Keratinocyte (primary cell): ENCODE data around the gene CYTH2. TPM values are rescaled to one million over a fixed set of nuclear protein-coding genes. Genes with fewer than 3 reads are reported as not detected.

Source experiments
- DNase-seq: peaks from one replicate; pipeline ENCODE4 v3.0.0-alpha.2; 2011; ENCODE audit warnings: low read depth, missing footprints, low spot score
- FAIRE-seq: peaks from 2 replicates; lab custom pipeline; 2011; peaks lifted over from hg19 to GRCh38; lab: Jason Lieb, UNC
- H2AFZ ChIP-seq: 2 replicates; pipeline ENCODE4 v1.6.0; 2012; ENCODE audit warnings: low read length, control low read depth, inconsistent platforms; ENCODE audit not compliant: control insufficient read depth
- H3K27ac ChIP-seq: 2 replicates; pipeline ENCODE4 v1.5.1; 2011; ENCODE audit warnings: low read length; ENCODE audit not compliant: control insufficient read depth, insufficient read depth
- H3K27me3 ChIP-seq: 3 replicates; pipeline ENCODE4 v1.6.0; 2011; ENCODE audit warnings: low read length; ENCODE audit not compliant: control insufficient read depth, insufficient read depth; ENCODE audit errors: extremely low read depth
- H3K36me3 ChIP-seq, 2 experiments: 2 replicates in 1 of 2; 3 replicates in 1 of 2; pipeline ENCODE4 v1.5.1; 2011; ENCODE audit warnings: low read length in 2 of 2, mild to moderate bottlenecking in 1 of 2; ENCODE audit not compliant: control insufficient read depth in 2 of 2, insufficient read depth in 2 of 2; ENCODE audit errors: extremely low read depth in 1 of 2
- H3K4me1 ChIP-seq: 3 replicates; pipeline ENCODE4 v1.5.1; 2011; ENCODE audit warnings: low read length; ENCODE audit not compliant: control insufficient read depth, insufficient read depth; ENCODE audit errors: extremely low read depth
- H3K4me2 ChIP-seq: 3 replicates; pipeline ENCODE4 v1.6.0; 2011; ENCODE audit warnings: low read depth, low read length; ENCODE audit not compliant: control insufficient read depth, insufficient read depth; ENCODE audit errors: extremely low read depth
- H3K4me3 ChIP-seq, 3 experiments: fragments of 200-600 bp in 1 of 3; sonication (generic) in 1 of 3; 2 replicates in 2 of 3; 3 replicates in 1 of 3; pipeline ENCODE4 v1.5.1; 2011 to 2016; ENCODE audit warnings: low read length in 3 of 3, mild to moderate bottlenecking in 3 of 3, control low read depth in 2 of 3, inconsistent platforms in 1 of 3, low read depth in 1 of 3, mixed read lengths in 1 of 3, mixed run types in 1 of 3, moderate library complexity in 1 of 3; ENCODE audit not compliant: control insufficient read depth in 2 of 3, insufficient read depth in 2 of 3; ENCODE audit errors: extremely low read depth in 1 of 3
- H3K79me2 ChIP-seq: 2 replicates; pipeline ENCODE4 v1.6.0; 2012; ENCODE audit warnings: low read length; ENCODE audit not compliant: control insufficient read depth, insufficient read depth
- H3K9ac ChIP-seq: 3 replicates; pipeline ENCODE4 v1.6.0; 2011; ENCODE audit warnings: low read length; ENCODE audit not compliant: control insufficient read depth, insufficient read depth; ENCODE audit errors: extremely low read depth
- H3K9me1 ChIP-seq: 3 replicates; pipeline ENCODE4 v1.6.0; 2011; ENCODE audit warnings: low read length; ENCODE audit not compliant: control insufficient read depth, insufficient read depth; ENCODE audit errors: extremely low read depth
- H3K9me3 ChIP-seq: 2 replicates; pipeline ENCODE4 v1.5.1; 2012; ENCODE audit warnings: low read depth, low read length; ENCODE audit not compliant: control insufficient read depth
- H4K20me1 ChIP-seq: 3 replicates; pipeline ENCODE4 v1.6.0; 2011; ENCODE audit warnings: low read length; ENCODE audit not compliant: control insufficient read depth, insufficient read depth; ENCODE audit errors: extremely low read depth
- EZH2 ChIP-seq: IDR thresholded peaks from one replicate; pipeline ENCODE4 v1.6.1; 2012; ENCODE audit warnings: inconsistent platforms, mild to moderate bottlenecking, low read length, moderate library complexity
- dilution Hi-C: fragments of 300-500 bp; cut with MboI; formaldehyde crosslinking; loops from one replicate; pipeline ENCODE4 v1.7.0; 2020; ENCODE audit warnings: low sequenced_read_pairs; ENCODE audit not compliant: extremely low pct_ligation_motif_present
- polyA plus RNA-seq, 5 experiments: library from polyadenylated mRNA; depleted of rRNA in 3 of 5; stranded (reverse) in 3 of 5; stranded (forward) in 1 of 5; unstranded in 1 of 5; fragments of >200 nt; gene quantifications; 1 replicate in 1 of 5; 2 replicates in 3 of 5; 3 replicates in 1 of 5; pipeline versions ENCODE4 v1.2.1 to v1.2.3, GENCODE V29; 2011 to 2012; ENCODE audit warnings: missing spikeins in 2 of 5, low read depth in 1 of 5, low replicate concordance in 1 of 5
- TF ChIP-seq, protein P1 (sequence below), 3 experiments: IDR thresholded peaks in 1 of 3; conservative IDR thresholded peaks in 1 of 3; optimal IDR thresholded peaks in 1 of 3; 2 replicates in 2 of 3; 3 replicates in 1 of 3; pipeline versions ENCODE3 to v1.5.1; 2011; ENCODE audit warnings: low read length in 3 of 3, mild to moderate bottlenecking in 3 of 3, moderate library complexity in 2 of 3, control low read depth in 1 of 3, inconsistent platforms in 1 of 3; ENCODE audit not compliant: insufficient read depth in 2 of 3; ENCODE audit errors: extremely low read depth in 1 of 3

Gene CYTH2
- polyA plus RNA-seq, 1 donor (not counting 4 experiments of a cell fraction or from before 2014, with no cell fraction given): 27.0 TPM

DNA sequence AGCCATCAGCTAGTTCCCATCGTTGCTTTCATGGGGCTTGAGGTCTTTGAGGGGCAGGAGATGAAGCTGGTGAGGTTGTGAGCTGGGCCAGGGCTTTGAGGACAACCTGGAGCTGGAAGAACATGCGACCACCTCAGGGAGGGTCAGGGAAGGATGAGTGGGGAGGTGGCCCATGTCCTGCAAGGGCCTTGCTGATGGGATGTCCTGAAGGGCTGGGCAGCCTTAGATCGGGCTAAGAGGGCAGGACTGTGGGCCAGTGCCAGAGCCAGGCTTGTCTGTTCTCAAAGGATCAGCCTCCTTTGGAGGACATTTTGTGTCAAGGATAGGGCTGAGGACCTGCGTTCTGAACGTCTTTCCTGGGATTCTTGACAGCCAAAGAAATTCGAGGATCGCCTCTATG is 10.5 kb downstream of the CYTH2 start:
- FAIRE-seq (no peak), DNase-seq (no peak)
- Histone ChIP-seq H3K9me1 (no peaks in the 10 kb centered on the region), H3K79me2 (no peaks in the 10 kb centered on the region), H3K4me2 (peak overlapping the region; percentile 81), H3K27ac (no peak overlapping the region), H3K4me3 (peak overlapping the region in 1 of 3 experiments; percentile 59), H3K9ac (no peak overlapping the region), H3K4me1 (peaks cover 21% of the 10 kb centered on the region), H3K27me3 (no peaks in the 10 kb centered on the region), H3K36me3 (peaks cover 25 to 32% of the 10 kb centered on the region in 2 experiments), H4K20me1 (no peaks in the 10 kb centered on the region), H2AFZ (no peak overlapping the region), H3K9me3 (no peaks in the 10 kb centered on the region)
- dilution Hi-C loops: no loop called here
- TF ChIP-seq, protein P1, sequence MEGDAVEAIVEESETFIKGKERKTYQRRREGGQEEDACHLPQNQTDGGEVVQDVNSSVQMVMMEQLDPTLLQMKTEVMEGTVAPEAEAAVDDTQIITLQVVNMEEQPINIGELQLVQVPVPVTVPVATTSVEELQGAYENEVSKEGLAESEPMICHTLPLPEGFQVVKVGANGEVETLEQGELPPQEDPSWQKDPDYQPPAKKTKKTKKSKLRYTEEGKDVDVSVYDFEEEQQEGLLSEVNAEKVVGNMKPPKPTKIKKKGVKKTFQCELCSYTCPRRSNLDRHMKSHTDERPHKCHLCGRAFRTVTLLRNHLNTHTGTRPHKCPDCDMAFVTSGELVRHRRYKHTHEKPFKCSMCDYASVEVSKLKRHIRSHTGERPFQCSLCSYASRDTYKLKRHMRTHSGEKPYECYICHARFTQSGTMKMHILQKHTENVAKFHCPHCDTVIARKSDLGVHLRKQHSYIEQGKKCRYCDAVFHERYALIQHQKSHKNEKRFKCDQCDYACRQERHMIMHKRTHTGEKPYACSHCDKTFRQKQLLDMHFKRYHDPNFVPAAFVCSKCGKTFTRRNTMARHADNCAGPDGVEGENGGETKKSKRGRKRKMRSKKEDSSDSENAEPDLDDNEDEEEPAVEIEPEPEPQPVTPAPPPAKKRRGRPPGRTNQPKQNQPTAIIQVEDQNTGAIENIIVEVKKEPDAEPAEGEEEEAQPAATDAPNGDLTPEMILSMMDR (optimal IDR thresholded peaks at IDR 0.05 in 1 of 3, IDR thresholded peaks at IDR 0.05 in 1 of 3, conservative IDR thresholded peaks at IDR 0.05 in 1 of 3; ENCODE audit: extremely low read depth in 1 of 3, insufficient read depth in 2 of 3, low read length in 3 of 3): no peak
- no peak for TF ChIP-seq EZH2

GRCh38 chr19:48480183-48480557 is 11.0 kb downstream of the CYTH2 start:
- no peak overlapping the region for H3K27ac ChIP-seq
- TF ChIP-seq, protein P1 (optimal IDR thresholded peaks at IDR 0.05 in 1 of 3, IDR thresholded peaks at IDR 0.05 in 1 of 3, conservative IDR thresholded peaks at IDR 0.05 in 1 of 3; ENCODE audit: extremely low read depth in 1 of 3, insufficient read depth in 2 of 3, low read length in 3 of 3): no peak
- TF ChIP-seq EZH2: no peak
- DNase-seq (no peak), FAIRE-seq (no peak)
- peaks cover 20 to 27% of the 10 kb centered on the region in 2 experiments for H3K36me3 ChIP-seq
- peaks cover 21% of the 10 kb centered on the region for H3K4me1 ChIP-seq
- H3K27me3 ChIP-seq: no peaks in the 10 kb centered on the region
- peak overlapping the region; percentile 52 for H3K9ac ChIP-seq
- peak overlapping the region; percentile 81 for H3K4me2 ChIP-seq
- H4K20me1 ChIP-seq: no peaks in the 10 kb centered on the region
- H3K9me1 ChIP-seq: no peaks in the 10 kb centered on the region
- H3K79me2 ChIP-seq: no peaks in the 10 kb centered on the region
- no peak overlapping the region for H2AFZ ChIP-seq
- dilution Hi-C loops: no loop called here
- H3K4me3 ChIP-seq: peak overlapping the region in 2 of 3 experiments; percentile 25 to 59
- no peaks in the 10 kb centered on the region for H3K9me3 ChIP-seq
